ENCODE data around the gene GPR34.
"Not testable (repeated sequence)": the region's sequence is repeated elsewhere in the genome, so short reads cannot be mapped to it uniquely, and the experiment has no call there.

The GPR34 gene

GRCh38 chrX:41688835-41689234 lies at the start of gene GPR34:
Gene GPR34, plus strand, starts transcription at chrX:41688973. Its CDS starts 6,661 bp downstream, at chrX:41695634.
- peak; percentile 11 for DNase-seq

GRCh38 chrX:41646201-41646600 lies 42.6 kb upstream of the GPR34 start:
- DNase-seq, result not testable (repeated sequence)

- no peak for DNase-seq
Measured at GRCh38 chrX:41653125-41653524, 35.6 kb upstream of the GPR34 start.

GRCh38 chrX:41655101-41655500 lies 33.7 kb upstream of the GPR34 start:
- DNase-seq, result no peak

- no peak for DNase-seq
Measured at GRCh38 chrX:41655631-41656030, 33.1 kb upstream of the GPR34 start.

GRCh38 chrX:41661366-41662095 lies 27.2 kb upstream of the GPR34 start:
- DNase-seq, result no peak

GRCh38 chrX:41664375-41664901 lies 24.3 kb upstream of the GPR34 start:
- no peak for DNase-seq

- no peak for DNase-seq
Measured at GRCh38 chrX:41664908-41665307, 23.9 kb upstream of the GPR34 start.

- DNase-seq, result no peak
Measured at GRCh38 chrX:41665686-41666085, 23.1 kb upstream of the GPR34 start.

- DNase-seq, result no peak
Measured at GRCh38 chrX:41666251-41666650, 22.5 kb upstream of the GPR34 start.

GRCh38 chrX:41667631-41668030 lies 21.1 kb upstream of the GPR34 start:
- DNase-seq, result no peak

- no peak for DNase-seq
Measured at GRCh38 chrX:41670112-41670511, 18.7 kb upstream of the GPR34 start.

- no peak for DNase-seq
Measured at GRCh38 chrX:41671082-41671481, 17.7 kb upstream of the GPR34 start.

GRCh38 chrX:41672643-41673042 lies 16.1 kb upstream of the GPR34 start:
- no peak for DNase-seq

- not testable (repeated sequence) for DNase-seq
Measured at GRCh38 chrX:41676361-41676760, 12.4 kb upstream of the GPR34 start.

GRCh38 chrX:41677183-41678060 lies 11.4 kb upstream of the GPR34 start:
- DNase-seq, result no peak

GRCh38 chrX:41684138-41684537 lies 4.6 kb upstream of the GPR34 start:
- DNase-seq, result no peak

GRCh38 chrX:41684940-41685339 lies 3.8 kb upstream of the GPR34 start:
- no peak for DNase-seq

GRCh38 chrX:41686788-41687187 lies 2.0 kb upstream of the GPR34 start:
- no peak for DNase-seq

- DNase-seq, result no peak
Measured at GRCh38 chrX:41688156-41688555, 617 bp upstream of the GPR34 start.

- no peak for DNase-seq
Measured at GRCh38 chrX:41689711-41690110, 938 bp downstream of the GPR34 start.

GRCh38 chrX:41692162-41692749 lies 3.5 kb downstream of the GPR34 start:
- DNase-seq, result no peak

- DNase-seq, result no peak
Measured at GRCh38 chrX:41693024-41693423, 4.3 kb downstream of the GPR34 start.

Data from CD4-positive, alpha-beta T cell treated with Interleukin-17A for 4 hours (primary cell).